Ishikawa (cell line): Measurements from ENCODE around the gene KLHL10.

Experiments
- CEBPB ChIP-seq: IDR thresholded peaks from 2 replicates; pipeline ENCODE4 v1.6.1; 2012
- CREB1 ChIP-seq: IDR thresholded peaks from 2 replicates; pipeline ENCODE4 v1.6.1; 2012; ENCODE audit warnings: low read depth
- EGR1 ChIP-seq: IDR thresholded peaks from 2 replicates; pipeline ENCODE4 v1.6.1; 2012
- EP300 ChIP-seq: IDR thresholded peaks from 2 replicates; pipeline ENCODE4 v1.6.1; 2012; ENCODE audit warnings: borderline replicate concordance
- FOXM1 ChIP-seq: IDR thresholded peaks from 2 replicates; pipeline ENCODE4 v1.6.1; 2012; ENCODE audit warnings: low read depth, borderline replicate concordance
- NFIC ChIP-seq: IDR thresholded peaks from 2 replicates; pipeline ENCODE4 v1.6.1; 2012
- RAD21 ChIP-seq: IDR thresholded peaks from 2 replicates; pipeline ENCODE4 v1.6.1; 2012; ENCODE audit warnings: low read depth
- TAF1 ChIP-seq: IDR thresholded peaks from 2 replicates; pipeline ENCODE4 v1.6.1; 2012; ENCODE audit warnings: low read depth, mild to moderate bottlenecking
- TCF12 ChIP-seq: IDR thresholded peaks from 2 replicates; pipeline ENCODE4 v1.6.1; 2012; ENCODE audit warnings: low read depth
- TEAD4 ChIP-seq: IDR thresholded peaks from 2 replicates; pipeline ENCODE4 v1.6.1; 2012
- YY1 ChIP-seq: IDR thresholded peaks from 2 replicates; pipeline ENCODE4 v1.6.1; 2012; ENCODE audit warnings: low read depth
- ZBTB7A ChIP-seq: IDR thresholded peaks from 2 replicates; pipeline ENCODE4 v1.6.1; 2012; ENCODE audit warnings: low read depth
- TF ChIP-seq, protein P1 (sequence below): IDR thresholded peaks from 2 replicates; pipeline ENCODE4 v1.6.1; 2012
- TF ChIP-seq, protein P2 (sequence below): IDR thresholded peaks from 2 replicates; pipeline ENCODE4 v1.6.1; 2012
- TF ChIP-seq, protein P3 (sequence below): IDR thresholded peaks from 2 replicates; pipeline ENCODE4 v1.6.1; 2012; ENCODE audit warnings: low read depth, mild to moderate bottlenecking

The KLHL10 gene

DNA sequence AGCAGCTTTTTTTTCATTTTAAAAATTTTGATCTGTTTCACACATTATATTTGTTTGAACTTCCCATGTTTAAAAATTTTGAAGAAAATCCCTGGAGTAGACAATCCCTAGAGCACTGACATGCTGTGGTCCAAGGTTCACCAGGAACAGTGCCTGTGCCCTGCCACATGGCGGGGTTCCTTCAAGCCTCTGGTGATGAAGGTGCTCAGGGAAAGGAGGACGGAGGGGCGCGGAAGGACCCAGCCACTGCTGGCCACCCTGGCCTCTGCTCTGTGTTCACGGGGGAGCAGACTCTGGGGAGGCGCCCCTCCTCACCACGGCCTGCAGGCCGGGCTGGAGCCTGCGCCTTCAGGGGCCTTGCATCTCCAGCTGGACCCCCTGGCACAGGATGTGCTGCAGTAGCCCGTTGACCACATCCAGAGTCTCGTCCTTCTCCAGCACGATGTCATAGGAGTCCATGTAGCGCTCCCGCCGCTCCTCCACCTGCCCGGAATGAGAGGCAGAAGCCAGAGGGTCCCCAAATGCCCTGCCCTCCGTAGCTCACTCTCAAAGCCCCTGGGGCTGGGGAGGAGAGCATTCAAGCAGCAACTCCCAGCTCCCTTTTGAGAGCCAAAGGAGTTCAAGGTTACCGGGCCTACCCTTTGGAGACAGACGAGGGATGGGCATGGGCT, 12.3 kb upstream of the KLHL10 start:
- TF ChIP-seq, protein P1, sequence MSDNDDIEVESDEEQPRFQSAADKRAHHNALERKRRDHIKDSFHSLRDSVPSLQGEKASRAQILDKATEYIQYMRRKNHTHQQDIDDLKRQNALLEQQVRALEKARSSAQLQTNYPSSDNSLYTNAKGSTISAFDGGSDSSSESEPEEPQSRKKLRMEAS: no peak
- TF ChIP-seq TEAD4 (no peak), CREB1 (no peak), EGR1 (no peak), EP300 (no peak), CEBPB (no peak), RAD21 (no peak), TAF1 (no peak), YY1 (no peak), ZBTB7A (no peak), TCF12 (no peak), NFIC (no peak), FOXM1 (no peak)
- TF ChIP-seq, protein P2, sequence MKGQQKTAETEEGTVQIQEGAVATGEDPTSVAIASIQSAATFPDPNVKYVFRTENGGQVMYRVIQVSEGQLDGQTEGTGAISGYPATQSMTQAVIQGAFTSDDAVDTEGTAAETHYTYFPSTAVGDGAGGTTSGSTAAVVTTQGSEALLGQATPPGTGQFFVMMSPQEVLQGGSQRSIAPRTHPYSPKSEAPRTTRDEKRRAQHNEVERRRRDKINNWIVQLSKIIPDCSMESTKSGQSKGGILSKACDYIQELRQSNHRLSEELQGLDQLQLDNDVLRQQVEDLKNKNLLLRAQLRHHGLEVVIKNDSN: no peak
- TF ChIP-seq, protein P3, sequence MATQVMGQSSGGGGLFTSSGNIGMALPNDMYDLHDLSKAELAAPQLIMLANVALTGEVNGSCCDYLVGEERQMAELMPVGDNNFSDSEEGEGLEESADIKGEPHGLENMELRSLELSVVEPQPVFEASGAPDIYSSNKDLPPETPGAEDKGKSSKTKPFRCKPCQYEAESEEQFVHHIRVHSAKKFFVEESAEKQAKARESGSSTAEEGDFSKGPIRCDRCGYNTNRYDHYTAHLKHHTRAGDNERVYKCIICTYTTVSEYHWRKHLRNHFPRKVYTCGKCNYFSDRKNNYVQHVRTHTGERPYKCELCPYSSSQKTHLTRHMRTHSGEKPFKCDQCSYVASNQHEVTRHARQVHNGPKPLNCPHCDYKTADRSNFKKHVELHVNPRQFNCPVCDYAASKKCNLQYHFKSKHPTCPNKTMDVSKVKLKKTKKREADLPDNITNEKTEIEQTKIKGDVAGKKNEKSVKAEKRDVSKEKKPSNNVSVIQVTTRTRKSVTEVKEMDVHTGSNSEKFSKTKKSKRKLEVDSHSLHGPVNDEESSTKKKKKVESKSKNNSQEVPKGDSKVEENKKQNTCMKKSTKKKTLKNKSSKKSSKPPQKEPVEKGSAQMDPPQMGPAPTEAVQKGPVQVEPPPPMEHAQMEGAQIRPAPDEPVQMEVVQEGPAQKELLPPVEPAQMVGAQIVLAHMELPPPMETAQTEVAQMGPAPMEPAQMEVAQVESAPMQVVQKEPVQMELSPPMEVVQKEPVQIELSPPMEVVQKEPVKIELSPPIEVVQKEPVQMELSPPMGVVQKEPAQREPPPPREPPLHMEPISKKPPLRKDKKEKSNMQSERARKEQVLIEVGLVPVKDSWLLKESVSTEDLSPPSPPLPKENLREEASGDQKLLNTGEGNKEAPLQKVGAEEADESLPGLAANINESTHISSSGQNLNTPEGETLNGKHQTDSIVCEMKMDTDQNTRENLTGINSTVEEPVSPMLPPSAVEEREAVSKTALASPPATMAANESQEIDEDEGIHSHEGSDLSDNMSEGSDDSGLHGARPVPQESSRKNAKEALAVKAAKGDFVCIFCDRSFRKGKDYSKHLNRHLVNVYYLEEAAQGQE: no peak

DNA sequence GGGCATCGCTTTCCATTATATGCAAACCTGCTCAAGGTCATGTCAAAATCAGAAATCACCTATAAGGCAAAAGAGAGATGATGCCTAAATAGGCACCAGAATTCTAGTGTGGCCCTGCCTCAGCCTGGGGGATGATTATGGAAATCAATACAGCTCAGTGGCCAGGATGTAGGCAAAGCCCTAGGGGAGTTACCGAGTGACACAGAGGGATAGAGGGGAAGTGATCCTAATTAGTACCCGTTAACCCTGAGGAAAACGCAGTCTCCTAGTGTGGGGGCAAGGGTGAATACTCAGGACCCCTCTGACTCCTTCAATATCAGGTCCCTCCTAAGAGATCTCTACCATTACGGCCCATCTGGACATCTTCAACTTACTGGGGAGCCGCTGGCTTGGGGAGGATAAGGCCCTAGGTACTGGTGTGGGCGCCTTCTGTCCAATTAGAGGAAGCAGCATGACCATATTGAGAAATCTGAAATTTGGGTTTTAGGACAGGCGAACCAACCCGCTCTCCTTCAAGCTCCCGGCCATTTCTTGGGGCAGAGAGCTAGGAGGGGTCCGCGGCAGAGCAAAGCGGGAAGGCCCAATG, 2.3 kb upstream of the KLHL10 start:
- TF ChIP-seq EGR1 (no peak), RAD21 (no peak), CREB1 (no peak), TEAD4 (no peak), CEBPB (no peak), TAF1 (no peak), ZBTB7A (no peak), FOXM1 (no peak), TCF12 (no peak), EP300 (no peak)
- TF ChIP-seq, protein P3: no peak
- TF ChIP-seq, protein P2: no peak

GRCh38 chr17:41835800-41836549, 1.6 kb upstream of the KLHL10 start, which contains the start of gene NT5C3B:
NT5C3B (minus strand) TSS chr17:41836232; CDS start chr17:41836193, 39 bp downstream.
- TF ChIP-seq ZBTB7A (peak; percentile 75), EGR1 (peak; percentile 35), NFIC (no peak), CEBPB (no peak), EP300 (no peak), TAF1 (peak; percentile 57)
- TF ChIP-seq, protein P2: no peak
- TF ChIP-seq, protein P1: peak; percentile 31; the same call in 1 of the 2 replicates

GRCh38 chr17:41836550-41837196, 952 bp upstream of the KLHL10 start:
- TF ChIP-seq TCF12 (no peak), CREB1 (no peak), FOXM1 (no peak), YY1 (no peak), RAD21 (no peak), CEBPB (no peak), EGR1 (no peak)
- TF ChIP-seq, protein P1: no peak
